Measurements from ENCODE around the gene DSCAM. TPM values are rescaled to one million over a fixed set of nuclear protein-coding genes. Genes with fewer than 3 reads are reported as not detected.

DSCAM gene
- total RNA-seq, 4 donors from 2014 or later, result 0.19 TPM; not detected in 3

GRCh38 chr21:39980241-39980820, 866.6 kb downstream of the DSCAM start:
- H3K36me3 ChIP-seq, result no peaks in the 10 kb centered on the region
- H3K4me1 ChIP-seq, result no peaks in the 10 kb centered on the region
- TF ChIP-seq CTCF (IDR thresholded peaks at IDR 0.05), result no peak
- no peak for TF ChIP-seq POLR2A (IDR thresholded peaks at IDR 0.05)
- no peaks in the 10 kb centered on the region for H3K27me3 ChIP-seq
- no peak overlapping the region for H3K4me3 ChIP-seq
- DNase-seq, result no peak
- H3K27ac ChIP-seq, result no peak overlapping the region
- H3K9me3 ChIP-seq, result no peaks in the 10 kb centered on the region

DNA sequence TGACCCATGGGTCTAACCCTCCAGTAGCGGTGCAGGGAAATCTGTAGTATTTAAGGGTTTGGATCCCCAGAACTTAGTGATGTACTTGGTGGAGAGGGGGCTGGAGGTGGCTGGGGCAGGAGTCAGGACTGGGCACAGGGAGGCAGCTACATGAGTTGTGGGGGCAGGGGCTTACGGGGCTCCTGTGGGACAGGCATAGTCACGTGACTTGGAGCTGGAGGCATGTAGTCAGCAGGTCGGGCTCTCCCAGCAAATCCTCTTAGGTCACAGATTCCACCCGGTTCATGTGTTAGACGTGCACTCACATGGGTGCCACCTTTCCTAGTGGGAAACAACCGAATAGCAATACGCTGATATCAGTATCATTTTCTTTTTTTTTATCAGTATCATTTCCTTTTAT, 867.6 kb downstream of the DSCAM start:
- Histone ChIP-seq H3K27me3 (no peaks in the 10 kb centered on the region), H3K4me3 (no peak overlapping the region), H3K27ac (no peak overlapping the region), H3K4me1 (no peaks in the 10 kb centered on the region), H3K9me3 (no peaks in the 10 kb centered on the region), H3K36me3 (no peaks in the 10 kb centered on the region)
- TF ChIP-seq POLR2A (IDR thresholded peaks at IDR 0.05) (no peak), CTCF (IDR thresholded peaks at IDR 0.05) (no peak)
- no peak for DNase-seq

GRCh38 chr21:39976800-39977199, 870.2 kb downstream of the DSCAM start:
- Histone ChIP-seq H3K36me3 (no peaks in the 10 kb centered on the region), H3K27ac (no peak overlapping the region), H3K27me3 (no peaks in the 10 kb centered on the region), H3K9me3 (no peaks in the 10 kb centered on the region), H3K4me1 (no peaks in the 10 kb centered on the region), H3K4me3 (no peak overlapping the region)
- TF ChIP-seq POLR2A (IDR thresholded peaks at IDR 0.05) (no peak), CTCF (IDR thresholded peaks at IDR 0.05) (no peak)
- DNase-seq, result no peak

DNA sequence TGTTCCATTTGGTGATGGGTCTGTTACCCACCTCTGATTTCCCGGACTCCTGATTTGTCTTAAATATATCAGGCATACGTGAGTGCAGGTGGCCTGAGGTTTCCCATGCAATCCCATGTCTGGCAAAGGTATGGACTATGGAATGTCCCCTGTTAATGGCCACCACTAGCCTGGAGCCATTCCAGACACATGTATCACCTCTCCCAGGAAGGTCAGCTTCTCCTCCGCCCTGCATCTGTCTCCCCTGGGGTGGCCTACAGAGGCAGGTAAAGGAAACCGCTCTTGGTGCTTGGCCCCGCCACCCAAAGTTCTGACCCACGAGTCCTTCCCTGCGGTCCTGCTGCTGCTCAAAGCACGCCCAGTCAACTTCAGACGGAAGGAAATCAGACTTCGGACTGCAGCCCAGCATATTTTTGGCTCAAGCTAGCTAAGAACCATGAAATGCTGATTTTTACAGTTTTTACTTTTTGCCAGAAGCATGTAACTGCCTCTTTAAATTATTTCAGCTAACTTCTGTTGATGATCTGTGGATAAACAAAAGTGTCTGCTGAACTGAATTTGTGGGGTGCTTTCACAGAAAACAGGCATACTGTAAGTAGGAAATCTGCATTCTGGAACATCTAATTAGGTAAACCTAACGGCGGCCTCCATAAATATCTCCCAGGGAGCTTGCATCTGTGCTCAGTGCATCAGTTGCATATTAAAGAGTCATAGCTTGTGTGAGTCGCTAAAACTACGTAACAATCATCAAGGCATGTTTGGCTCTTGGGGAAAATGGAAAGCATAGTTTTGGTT, 873.8 kb downstream of the DSCAM start:
- DNase-seq, result no peak
- no peak overlapping the region for H3K27ac ChIP-seq
- no peaks in the 10 kb centered on the region for H3K36me3 ChIP-seq
- no peaks in the 10 kb centered on the region for H3K27me3 ChIP-seq
- no peak overlapping the region for H3K4me3 ChIP-seq
- TF ChIP-seq POLR2A (IDR thresholded peaks at IDR 0.05) (no peak), CTCF (IDR thresholded peaks at IDR 0.05) (no peak)
- no peaks in the 10 kb centered on the region for H3K9me3 ChIP-seq
- no peaks in the 10 kb centered on the region for H3K4me1 ChIP-seq

DNA sequence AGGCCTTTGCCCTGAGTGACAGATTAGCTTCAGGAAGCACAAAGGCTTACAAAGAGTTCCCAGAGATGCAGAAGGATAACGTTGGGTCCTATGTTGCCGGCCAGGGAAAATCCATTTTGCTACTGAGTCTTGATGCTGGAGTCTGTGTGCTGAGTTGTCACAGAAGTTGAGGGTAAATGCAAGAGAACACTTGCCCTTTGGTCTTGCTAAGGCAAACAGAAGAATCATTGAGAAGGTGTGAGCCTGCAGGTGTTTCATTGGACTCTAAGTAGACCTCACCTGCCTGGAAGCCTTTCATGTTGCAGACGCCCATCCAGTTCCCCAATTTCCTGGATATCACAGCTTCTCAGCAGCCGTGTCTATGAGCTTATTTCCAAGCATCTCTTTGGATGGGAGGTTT, 874.5 kb downstream of the DSCAM start:
- DNase-seq, result no peak
- Histone ChIP-seq H3K36me3 (no peaks in the 10 kb centered on the region), H3K4me1 (no peaks in the 10 kb centered on the region), H3K4me3 (no peak overlapping the region), H3K27me3 (no peaks in the 10 kb centered on the region), H3K27ac (no peak overlapping the region), H3K9me3 (no peaks in the 10 kb centered on the region)
- TF ChIP-seq CTCF (IDR thresholded peaks at IDR 0.05) (no peak), POLR2A (IDR thresholded peaks at IDR 0.05) (no peak)

Measured in Peyer's patch (tissue), 4 donors.